SK-N-SH (cell line): Measurements from ENCODE around the gene PSMC3. TPM values are rescaled to one million over a fixed set of nuclear protein-coding genes. Genes with fewer than 3 reads are reported as not detected.

Experiments used
- CTCF ChIA-PET: fragments of 300-600, 350-600 bp; formaldehyde crosslinking; extraction: SDS; loops from one replicate; lab custom pipeline; 2021; lab: Yijun Ruan, JAX
- POLR2A ChIA-PET: fragments of 350-600 bp; sonication (Branson Sonifier 250); formaldehyde crosslinking; extraction: SDS; loops from one replicate; lab custom pipeline; 2020; ENCODE audit warnings: antibody characterized with exemption, inconsistent platforms; lab: Yijun Ruan, JAX
- DNase-seq: peaks from one replicate; pipeline ENCODE4 v3.0.0; 2012
- H2AFZ ChIP-seq: fragments of 200-600 bp; sonication (generic); 2 replicates; pipeline ENCODE4 v1.8.1; 2016; ENCODE audit warnings: antibody characterized with exemption, mild to moderate bottlenecking, low read depth
- H3F3A ChIP-seq: fragments of 200-600 bp; sonication (generic); replicated peaks from 2 replicates; pipeline ENCODE3; 2016; ENCODE audit warnings: antibody characterized with exemption, mild to moderate bottlenecking; ENCODE audit not compliant: insufficient read depth
- H3K27ac ChIP-seq, 2 experiments: fragments of 200-500 bp in 1 of 2; fragments of 200-600 bp in 1 of 2; sonication (Bioruptor generic) in 1 of 2; sonication (generic), shearing (Covaris generic) in 1 of 2; 2 replicates each; pipeline versions ENCODE4 v1.5.1 to v1.6.1; 2014 to 2016; ENCODE audit warnings: low read depth in 2 of 2, inconsistent platforms in 1 of 2, low read length in 1 of 2, mild to moderate bottlenecking in 1 of 2, mixed read lengths in 1 of 2
- H3K27me3 ChIP-seq: fragments of 200-600 bp; sonication (generic), shearing (Covaris generic); 2 replicates; pipeline ENCODE4 v1.6.1; 2016; ENCODE audit warnings: mixed run types; ENCODE audit not compliant: insufficient read depth
- H3K36me3 ChIP-seq, 2 experiments: fragments of 200-500 bp in 1 of 2; fragments of 200-600 bp in 1 of 2; sonication (Bioruptor generic) in 1 of 2; sonication (generic) in 1 of 2; replicated peaks in 1 of 2; 2 replicates each; pipeline versions ENCODE3 to v1.5.1; 2014 to 2016; ENCODE audit warnings: low read length in 1 of 2, mild to moderate bottlenecking in 1 of 2; ENCODE audit not compliant: insufficient read depth in 2 of 2, control insufficient read depth in 1 of 2
- H3K4me1 ChIP-seq, 2 experiments: fragments of 200-500 bp in 1 of 2; fragments of 200-600 bp in 1 of 2; sonication (Bioruptor generic) in 1 of 2; sonication (generic), shearing (Covaris generic) in 1 of 2; 2 replicates each; pipeline versions ENCODE4 v1.5.1 to v1.6.1; 2014 to 2016; ENCODE audit warnings: low read depth in 1 of 2, low read length in 1 of 2, mixed run types in 1 of 2; ENCODE audit not compliant: insufficient read depth in 2 of 2, control insufficient read depth in 1 of 2
- H3K4me2 ChIP-seq: fragments of 200-600 bp; sonication (generic), shearing (Covaris generic); 2 replicates; pipeline ENCODE4 v1.6.1; 2017; ENCODE audit warnings: mixed run types
- H3K4me3 ChIP-seq, 2 experiments: fragments of 200-500 bp in 1 of 2; fragments of 200-600 bp in 1 of 2; sonication (Bioruptor generic) in 1 of 2; sonication (generic), shearing (Covaris generic) in 1 of 2; 2 replicates each; pipeline versions ENCODE4 v1.5.1 to v1.8.1; 2014 to 2016; ENCODE audit warnings: low read depth in 2 of 2, inconsistent platforms in 1 of 2, low read length in 1 of 2, mild to moderate bottlenecking in 1 of 2, mixed read lengths in 1 of 2, moderate library complexity in 1 of 2
- H3K79me2 ChIP-seq: fragments of 200-600 bp; sonication (generic); 2 replicates; pipeline ENCODE4 v1.8.1; 2017; ENCODE audit warnings: mild to moderate bottlenecking; ENCODE audit not compliant: insufficient read depth
- H3K9ac ChIP-seq: fragments of 200-600 bp; sonication (generic); 2 replicates; pipeline ENCODE4 v1.6.1; 2017; ENCODE audit warnings: mixed run types
- H3K9me2 ChIP-seq: fragments of 200-600 bp; sonication (generic); 2 replicates; pipeline ENCODE4 v1.6.1; 2017; ENCODE audit warnings: mixed run types
- H3K9me3 ChIP-seq: fragments of 200-600 bp; sonication (generic); 2 replicates; pipeline ENCODE4 v1.6.1; 2017; ENCODE audit warnings: mixed run types, mild to moderate bottlenecking, moderate library complexity
- H4K20me1 ChIP-seq: fragments of 200-600 bp; sonication (generic); 2 replicates; pipeline ENCODE4 v1.6.1; 2017; ENCODE audit warnings: mild to moderate bottlenecking, mixed run types; ENCODE audit not compliant: insufficient read depth
- CHD2 ChIP-seq: fragments of 150-350 bp; IDR thresholded peaks from 2 replicates; pipeline ENCODE4 v1.6.1; 2018; ENCODE audit warnings: low read length; ENCODE audit not compliant: partially characterized antibody
- EZH2phosphoT487 ChIP-seq: fragments of 200-600 bp; sonication (generic); IDR thresholded peaks from 2 replicates; pipeline ENCODE4 v1.6.1; 2017; ENCODE audit warnings: low read depth, mixed run types, mild to moderate bottlenecking, antibody characterized with exemption, moderate library complexity, borderline replicate concordance
- FOXM1 ChIP-seq: IDR thresholded peaks from 2 replicates; pipeline ENCODE4 v1.4.0; 2012; ENCODE audit warnings: low read depth, mild to moderate bottlenecking
- IRF3 ChIP-seq: fragments of 150-350 bp; IDR thresholded peaks from 2 replicates; pipeline ENCODE4 v1.6.1; 2016; ENCODE audit warnings: mild to moderate bottlenecking, low read depth, low read length
- MAX ChIP-seq: IDR thresholded peaks from 2 replicates; pipeline ENCODE4 v1.4.0; 2012; ENCODE audit warnings: low read depth
- MEF2A ChIP-seq: IDR thresholded peaks from 2 replicates; pipeline ENCODE4 v1.4.0; 2012; ENCODE audit warnings: low read depth, borderline replicate concordance
- NRF1 ChIP-seq: IDR thresholded peaks from 2 replicates; pipeline ENCODE4 v1.6.1; 2012; ENCODE audit warnings: low read depth, mild to moderate bottlenecking, low read length
- POLR2AphosphoS5 ChIP-seq: IDR thresholded peaks from 2 replicates; pipeline ENCODE4 v1.6.1; 2012; ENCODE audit warnings: low read depth, low read length
- RAD21 ChIP-seq: IDR thresholded peaks from 2 replicates; pipeline ENCODE4 v1.6.1; 2012; ENCODE audit warnings: mild to moderate bottlenecking, low read length
- TEAD4 ChIP-seq: IDR thresholded peaks from 2 replicates; pipeline ENCODE4 v1.4.0; 2012; ENCODE audit warnings: mild to moderate bottlenecking, borderline replicate concordance; ENCODE audit not compliant: insufficient read depth
- USF1 ChIP-seq: IDR thresholded peaks from 2 replicates; pipeline ENCODE4 v1.4.0; 2012; ENCODE audit warnings: low read depth, borderline replicate concordance
- YY1 ChIP-seq: IDR thresholded peaks from 2 replicates; pipeline ENCODE4 v1.4.0; 2012; ENCODE audit warnings: low read depth, mild to moderate bottlenecking
- ZBTB33 ChIP-seq: IDR thresholded peaks from 2 replicates; pipeline ENCODE4 v1.4.0; 2012; ENCODE audit warnings: low read depth, borderline replicate concordance
- WGBS: methylation state at CpG from one replicate; pipeline ENCODE4 v1.1.6; 2017; ENCODE audit warnings: low lambda C conversion rate; 5-methylcytosine and 5-hydroxymethylcytosine counted together
- polyA plus RNA-seq, 3 experiments: library from polyadenylated mRNA; depleted of rRNA; stranded (reverse); fragments of >200 nt; gene quantifications; 2 replicates each; pipeline ENCODE4 v1.2.3, GENCODE V29; 2012

The PSMC3 gene
- polyA plus RNA-seq, 1 of the 3 experiments (the other 2 are of a cell fraction), result 184 TPM

- Histone ChIP-seq H3K9ac (no peak overlapping the region), H3K9me2 (no peaks in the 10 kb centered on the region), H3K27me3 (no peaks in the 10 kb centered on the region), H3K4me1 (peaks cover 0 to 4% of the 10 kb centered on the region in 2 experiments; a peak in 1 of 4 replicates), H3K27ac (no peak overlapping the region), H3K36me3 (no peaks in the 10 kb centered on the region), H2AFZ (no peak overlapping the region), H3K79me2 (no peaks in the 10 kb centered on the region), H4K20me1 (no peaks in the 10 kb centered on the region), H3K4me3 (no peak overlapping the region), H3F3A (no peaks in the 10 kb centered on the region), H3K4me2 (no peak overlapping the region), H3K9me3 (no peaks in the 10 kb centered on the region)
- ChIA-PET POLR2A (no interaction called here), CTCF (interaction anchor here (1.0 to 20.7 kb wide), 6 partner anchors 13 to 144 kb away, joined by 3 to 239 read pairs (median 14); partner anchors contain the start of gene ACP2)
- no peak for DNase-seq
- 91% methylated on average over 10 of the region's 14 CpGs for WGBS
- TF ChIP-seq ZBTB33, result no peak
- no peak for TF ChIP-seq TEAD4
- no peak for TF ChIP-seq RAD21
- no peak for TF ChIP-seq FOXM1
- no peak for TF ChIP-seq NRF1
- TF ChIP-seq CHD2, result no peak
- TF ChIP-seq YY1, result no peak
- TF ChIP-seq IRF3, result no peak
- no peak for TF ChIP-seq MAX
- no peak for TF ChIP-seq POLR2AphosphoS5
- no peak for TF ChIP-seq EZH2phosphoT487
- no peak for TF ChIP-seq MEF2A
- TF ChIP-seq USF1, result no peak
These were observed 33.6 kb downstream of the PSMC3 start for GRCh38 chr11:47392546-47393162.
